Upper lobe of right lung (tissue), 1 donor: ENCODE measurements around the gene ZNF319. TPM values are rescaled to one million over a fixed set of nuclear protein-coding genes. Genes with fewer than 3 reads are reported as not detected.

Source experiments
- ATAC-seq: fragments of 200-7000 bp; cut with Tn5 transposase; one replicate; pipeline ENCODE4 v1.9.1; 2020; ENCODE audit warnings: mild to moderate bottlenecking, moderate library complexity
- DNase-seq: peaks from one replicate; pipeline ENCODE4 v3.0.0-alpha.2; 2020
- H3K27ac ChIP-seq: fragments of 200-600 bp; one replicate; pipeline ENCODE4 v1.8.0; 2022
- H3K27me3 ChIP-seq: fragments of 200-600 bp; one replicate; pipeline ENCODE4 v1.8.0; 2022; ENCODE audit warnings: mild to moderate bottlenecking
- H3K36me3 ChIP-seq: fragments of 200-600 bp; one replicate; pipeline ENCODE4 v1.8.0; 2022
- H3K4me1 ChIP-seq: fragments of 200-600 bp; one replicate; pipeline ENCODE4 v1.8.0; 2022
- H3K4me3 ChIP-seq: fragments of 200-600 bp; one replicate; pipeline ENCODE4 v1.8.0; 2022; ENCODE audit warnings: mild to moderate bottlenecking
- H3K9me3 ChIP-seq: fragments of 200-600 bp; one replicate; pipeline ENCODE4 v1.8.0; 2022
- CTCF ChIP-seq: fragments of 200-600 bp; IDR thresholded peaks from one replicate; pipeline ENCODE4 v1.8.0; 2022; ENCODE audit warnings: antibody characterized with exemption
- intact Hi-C: fragments of 100-400 bp; cut with DNase I; formaldehyde crosslinking; loops from one replicate; pipeline ENCODE4 v1.11.0; 2022
- total RNA-seq: library from RNA; stranded (reverse); fragmentation: NEBNext Ultra II Directional; extraction: Animal tissue kit (Norgen Biotek cat#: 25700); gene quantifications from one replicate; pipeline ENCODE4 v1.2.1, GENCODE V29; 2021
- donor health status: DM: no; HTN: yes; CAD: no; lungs with severe emphysema.

The ZNF319 gene
- total RNA-seq, 1 donor from 2014 or later: 10.6 TPM

- peak; percentile 71 for DNase-seq
- H3K9me3 ChIP-seq: no peaks in the 10 kb centered on the region
- no peak overlapping the region for H3K27ac ChIP-seq
- H3K36me3 ChIP-seq: no peaks in the 10 kb centered on the region
- no peaks in the 10 kb centered on the region for H3K27me3 ChIP-seq
- no peak for TF ChIP-seq CTCF
- intact Hi-C loops: no loop called here
- peak; percentile 78 for ATAC-seq
- peaks cover 4% of the 10 kb centered on the region for H3K4me1 ChIP-seq
- H3K4me3 ChIP-seq: no peak overlapping the region
Observed at GRCh38 chr16:57952909-57953308, 47.6 kb downstream of the ZNF319 start.

DNA sequence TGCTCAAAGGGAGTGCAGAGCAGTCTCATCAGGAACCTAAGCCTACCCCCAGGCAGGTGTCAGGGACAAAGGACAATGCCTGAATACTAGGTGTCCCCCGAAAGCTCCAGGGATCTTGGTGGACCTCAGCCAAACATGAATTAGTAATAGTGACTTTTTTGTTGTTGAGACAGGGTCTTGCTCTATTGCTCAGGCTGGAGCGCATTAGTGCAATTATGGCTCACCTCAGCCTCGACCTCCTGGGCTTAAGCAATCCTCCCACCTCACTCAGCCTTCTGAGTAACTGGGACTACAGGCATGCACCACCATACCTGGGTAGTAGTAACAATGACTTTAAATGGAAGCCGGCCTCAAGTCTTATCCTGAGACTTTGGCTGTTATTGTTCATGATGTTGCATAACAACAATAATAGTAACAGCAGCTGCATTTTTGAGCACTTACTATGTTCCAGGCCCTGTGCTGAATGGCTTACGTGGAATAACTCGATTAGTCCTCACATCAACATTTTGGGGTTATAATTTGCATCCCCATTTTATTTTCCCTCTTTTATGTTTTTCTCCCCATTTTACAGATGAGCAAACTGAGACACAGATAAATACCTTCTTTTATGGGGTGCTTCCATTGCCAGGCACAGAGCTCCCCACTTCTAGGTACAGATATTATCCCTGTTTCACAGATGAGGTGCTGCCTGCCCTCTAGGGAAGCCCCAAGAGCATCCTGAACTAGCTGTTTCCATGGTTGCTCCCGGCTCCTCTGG lies 49.1 kb downstream of the ZNF319 start:
- H3K27ac ChIP-seq: no peak overlapping the region
- no peak overlapping the region for H3K4me3 ChIP-seq
- no peaks in the 10 kb centered on the region for H3K36me3 ChIP-seq
- H3K9me3 ChIP-seq: no peaks in the 10 kb centered on the region
- H3K4me1 ChIP-seq: peaks cover 4% of the 10 kb centered on the region
- TF ChIP-seq CTCF: no peak
- H3K27me3 ChIP-seq: no peaks in the 10 kb centered on the region
- ATAC-seq (no peak), DNase-seq (no peak)
- intact Hi-C loops: no loop called here

- no peak for TF ChIP-seq CTCF
- Histone ChIP-seq H3K27ac (no peak overlapping the region), H3K27me3 (no peaks in the 10 kb centered on the region), H3K4me3 (no peak overlapping the region), H3K4me1 (peaks cover 4% of the 10 kb centered on the region), H3K9me3 (no peaks in the 10 kb centered on the region), H3K36me3 (no peaks in the 10 kb centered on the region)
- intact Hi-C loops: no loop called here
- no peak for ATAC-seq
- DNase-seq: no peak
Observed at GRCh38 chr16:57950382-57950781, 50.1 kb downstream of the ZNF319 start.

- no peak for TF ChIP-seq CTCF
- peaks cover 4% of the 10 kb centered on the region for H3K4me1 ChIP-seq
- H3K9me3 ChIP-seq: no peaks in the 10 kb centered on the region
- no peak for DNase-seq
- no peak overlapping the region for H3K27ac ChIP-seq
- intact Hi-C loops: no loop called here
- no peak overlapping the region for H3K4me3 ChIP-seq
- no peaks in the 10 kb centered on the region for H3K27me3 ChIP-seq
- H3K36me3 ChIP-seq: no peaks in the 10 kb centered on the region
- ATAC-seq: no peak
Observed at GRCh38 chr16:57949595-57950238, 50.8 kb downstream of the ZNF319 start.

DNA sequence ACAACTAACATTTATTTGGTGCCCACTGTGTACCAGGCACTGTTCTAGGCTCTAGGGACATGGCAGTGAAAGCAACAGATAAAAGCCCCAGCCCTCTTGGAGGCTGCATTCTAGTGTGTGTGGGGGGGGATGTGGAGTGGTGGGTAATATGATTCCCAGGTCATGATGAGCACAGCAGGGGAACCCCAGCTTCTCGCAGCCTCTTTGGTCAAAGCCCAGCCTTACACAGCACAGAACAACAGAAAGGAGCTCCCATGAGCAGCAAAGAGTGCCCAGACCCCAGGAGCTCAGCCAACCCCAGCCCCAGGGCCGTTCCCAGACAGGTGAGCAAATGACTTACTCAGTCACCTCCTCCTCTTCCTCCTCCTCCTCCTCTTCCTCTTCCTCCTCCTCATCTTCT lies 51.5 kb downstream of the ZNF319 start:
- Histone ChIP-seq H3K36me3 (no peaks in the 10 kb centered on the region), H3K27ac (no peak overlapping the region), H3K4me1 (peaks cover 4% of the 10 kb centered on the region), H3K4me3 (no peak overlapping the region), H3K9me3 (no peaks in the 10 kb centered on the region), H3K27me3 (no peaks in the 10 kb centered on the region)
- no peak for TF ChIP-seq CTCF
- DNase-seq (no peak), ATAC-seq (no peak)
- intact Hi-C loops: no loop called here
